ENCODE data around the gene RNF149.
"Not testable (repeated sequence)": the region's sequence is repeated elsewhere in the genome, so short reads cannot be mapped to it uniquely, and the experiment has no call there.

Gene RNF149

DNA sequence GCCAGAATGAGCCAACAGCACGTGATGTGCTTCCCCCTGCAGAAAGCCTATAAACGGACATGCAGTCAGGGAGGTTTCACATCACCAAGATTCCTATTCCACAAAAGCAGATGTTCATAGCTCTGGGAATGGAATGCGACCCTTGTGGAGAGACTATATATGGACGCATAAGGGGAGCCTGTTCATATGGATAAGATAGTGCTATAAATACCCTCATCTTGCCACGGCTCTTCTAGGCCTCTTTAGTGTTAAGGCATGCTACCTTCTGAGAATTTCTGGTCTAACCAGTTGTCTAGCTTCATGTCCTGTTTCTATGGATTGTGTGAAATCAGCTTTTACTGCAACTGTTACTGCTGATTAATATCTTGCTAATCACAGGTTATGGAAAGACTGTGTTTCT is 70.6 kb downstream of the RNF149 start:
- not testable (repeated sequence) for H3K9me3 Mint-ChIP-seq, H3K4me3 Mint-ChIP-seq

DNA sequence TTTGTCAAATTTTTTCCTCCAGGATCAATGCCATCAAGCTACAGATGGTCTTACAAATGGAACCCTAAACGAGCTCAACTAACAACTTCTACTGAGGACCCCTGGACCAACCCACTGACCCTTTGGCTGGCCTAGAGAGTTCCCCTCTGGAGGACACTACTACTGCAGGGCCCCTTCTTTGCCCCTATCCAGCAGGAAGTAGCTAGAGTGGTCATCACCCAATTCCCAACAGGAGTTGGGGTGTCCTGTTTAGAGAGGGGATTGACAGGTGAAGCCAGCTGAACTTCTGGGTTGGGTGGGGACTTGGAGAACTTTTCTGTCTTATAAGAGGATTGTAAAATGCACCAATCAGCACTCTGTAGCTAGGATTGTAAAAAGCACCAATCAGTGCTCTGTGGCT is 72.5 kb downstream of the RNF149 start:
- DNase-seq; H3K4me3 Mint-ChIP-seq; H3K27me3 Mint-ChIP-seq; H3K27ac Mint-ChIP-seq; H3K36me3 Mint-ChIP-seq (ENCODE audit: insufficient read depth); H3K4me1 Mint-ChIP-seq (ENCODE audit: low read depth in 2 of 2); H3K9me3 Mint-ChIP-seq; ATAC-seq (replicated peaks): not testable (repeated sequence)

More for the DNA sequence above, 70.6 kb downstream of the RNF149 start:
- H3K4me1 Mint-ChIP-seq (ENCODE audit: low read depth in 2 of 2); DNase-seq; ATAC-seq (replicated peaks); H3K27me3 Mint-ChIP-seq; H3K36me3 Mint-ChIP-seq (ENCODE audit: insufficient read depth): not testable (repeated sequence)
- peak overlapping the region in 1 of 2 donors; percentile 52 for H3K27ac Mint-ChIP-seq

DNA sequence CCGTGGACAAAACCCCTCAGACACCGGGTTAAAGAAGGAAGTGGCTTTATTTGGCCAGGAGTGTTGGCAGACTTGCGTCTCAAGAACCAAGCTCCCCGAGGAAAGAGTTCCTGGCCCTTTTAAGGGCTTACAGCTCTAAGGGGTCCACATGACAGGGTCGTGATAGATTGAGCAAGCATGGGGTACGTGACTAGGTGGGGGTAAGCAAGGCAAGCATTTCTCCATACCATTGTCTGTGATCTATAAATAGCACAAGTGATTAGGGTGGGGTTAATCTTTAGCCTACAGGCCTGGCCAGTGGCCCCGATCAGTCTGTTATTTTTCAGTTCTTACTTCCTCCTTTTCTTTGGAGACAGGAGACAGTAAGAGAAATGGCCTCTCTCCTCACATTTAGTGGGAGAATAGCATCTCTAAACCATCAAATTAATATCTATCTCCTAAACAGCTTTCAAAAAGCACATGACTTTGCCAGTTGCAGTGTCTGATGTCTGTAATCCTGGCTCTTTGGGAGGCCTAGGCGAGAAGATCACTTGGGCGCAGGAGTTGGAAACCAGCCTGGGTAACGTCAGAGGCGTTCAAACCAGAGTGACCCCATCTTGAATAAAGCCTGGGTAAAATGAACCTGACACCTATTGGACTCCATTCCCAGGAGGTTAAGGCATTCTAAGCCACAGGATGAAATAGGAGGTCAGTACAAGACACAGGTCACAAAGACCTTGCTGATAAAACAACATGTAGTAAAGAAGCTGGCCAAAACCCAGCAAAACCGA is 74.1 kb downstream of the RNF149 start:
- H3K4me3 Mint-ChIP-seq: no peak overlapping the region
- H3K4me1 Mint-ChIP-seq (ENCODE audit: low read depth in 2 of 2): no peaks in the 10 kb centered on the region
- no peaks in the 10 kb centered on the region for H3K9me3 Mint-ChIP-seq
- no peak for ATAC-seq (replicated peaks)
- DNase-seq: no peak
- H3K27me3 Mint-ChIP-seq: no peaks in the 10 kb centered on the region
- H3K36me3 Mint-ChIP-seq (ENCODE audit: insufficient read depth): no peaks in the 10 kb centered on the region
- no peak overlapping the region for H3K27ac Mint-ChIP-seq

DNA sequence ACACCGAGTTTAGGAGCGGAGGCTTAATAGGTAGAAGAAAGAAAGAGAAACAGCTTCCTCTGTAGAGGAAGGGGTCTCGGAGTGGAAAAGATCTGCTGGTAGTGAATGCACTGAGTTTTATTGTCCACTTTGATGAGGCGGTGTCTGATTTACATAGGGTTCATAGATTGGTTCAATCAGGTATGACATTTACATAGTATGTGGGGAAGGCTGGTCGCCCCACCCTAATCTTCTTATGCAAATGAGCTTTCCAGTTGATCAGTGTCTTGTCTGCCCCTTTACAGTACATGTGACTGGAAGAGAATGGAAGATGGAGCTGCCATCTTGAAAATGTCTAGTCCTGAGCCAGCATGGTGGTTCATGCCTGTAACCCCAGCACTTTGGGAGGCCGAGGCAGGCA is 75.7 kb downstream of the RNF149 start:
- no peak for DNase-seq
- H3K36me3 Mint-ChIP-seq (ENCODE audit: insufficient read depth): no peaks in the 10 kb centered on the region

DNA sequence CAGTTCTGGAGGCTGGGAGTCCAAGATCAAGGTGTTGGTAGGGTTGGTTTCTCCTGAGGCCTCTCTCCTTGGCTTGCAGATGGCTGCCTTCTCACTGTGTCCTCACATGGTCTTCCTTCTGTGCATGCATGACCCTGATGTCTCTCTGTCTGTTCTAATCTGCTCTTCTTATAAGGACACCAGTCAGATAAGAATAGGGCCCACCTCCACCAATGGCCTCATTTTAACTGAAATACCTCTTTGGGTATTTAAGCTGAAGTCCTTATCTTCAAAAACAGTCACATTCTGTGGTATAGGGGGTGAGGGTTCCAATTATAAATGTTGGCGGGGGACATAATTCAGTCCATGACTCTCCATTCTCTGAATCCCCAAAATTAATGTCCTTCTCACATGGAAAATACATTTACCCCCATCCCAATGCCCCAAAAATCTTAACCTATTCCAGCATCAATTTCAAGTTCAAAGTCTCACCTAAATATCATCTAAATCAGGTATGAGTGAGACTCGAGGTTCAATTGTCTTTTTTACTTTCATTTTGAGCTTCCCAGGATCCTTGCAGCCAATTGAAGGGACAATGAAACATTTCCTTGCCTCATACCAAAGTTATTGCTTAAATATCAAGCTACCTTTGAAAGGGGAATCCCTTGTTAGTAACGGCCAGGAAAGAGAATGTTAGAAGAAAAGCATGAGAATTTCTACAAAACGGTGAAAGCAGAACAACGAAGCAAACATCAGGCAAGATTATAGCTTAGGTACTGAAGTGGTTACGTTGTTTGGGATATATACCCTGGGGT is 76.4 kb downstream of the RNF149 start:
- Mint-ChIP-seq H3K27me3 (no peaks in the 10 kb centered on the region), H3K9me3 (no peaks in the 10 kb centered on the region), H3K27ac (no peak overlapping the region), H3K36me3 (ENCODE audit: insufficient read depth) (no peaks in the 10 kb centered on the region), H3K4me3 (no peak overlapping the region), H3K4me1 (ENCODE audit: low read depth in 2 of 2) (no peaks in the 10 kb centered on the region)
- ATAC-seq (replicated peaks) (no peak), DNase-seq (no peak)

More for the DNA sequence above, 75.7 kb downstream of the RNF149 start:
- Mint-ChIP-seq H3K9me3 (no peaks in the 10 kb centered on the region), H3K4me1 (ENCODE audit: low read depth in 2 of 2) (no peaks in the 10 kb centered on the region), H3K27ac (no peak overlapping the region), H3K4me3 (no peak overlapping the region), H3K27me3 (no peaks in the 10 kb centered on the region)
- no peak for ATAC-seq (replicated peaks)

DNA sequence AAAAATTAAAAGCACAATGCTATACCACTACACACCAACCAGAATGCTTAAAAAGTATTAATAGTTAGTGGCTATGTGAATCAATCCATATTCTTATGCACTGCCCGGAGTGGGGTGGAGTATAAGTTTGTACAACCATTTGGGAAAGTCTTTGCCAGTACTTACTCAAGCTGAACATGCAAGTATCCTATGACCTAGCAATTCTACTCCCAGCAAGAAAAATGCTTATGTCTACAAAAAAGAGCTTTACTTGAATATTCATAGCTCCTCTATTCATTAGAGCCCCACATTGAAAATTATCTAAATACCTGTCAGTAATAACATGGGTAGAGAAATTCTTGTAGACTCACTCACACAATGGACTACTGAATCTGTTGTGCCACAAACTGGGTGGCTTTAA is 77.3 kb downstream of the RNF149 start:
- ATAC-seq (replicated peaks): no peak
- no peaks in the 10 kb centered on the region for H3K27me3 Mint-ChIP-seq
- no peak overlapping the region for H3K4me3 Mint-ChIP-seq
- no peak for DNase-seq
- H3K27ac Mint-ChIP-seq: no peak overlapping the region
- no peaks in the 10 kb centered on the region for H3K4me1 Mint-ChIP-seq (ENCODE audit: low read depth in 2 of 2)
- H3K36me3 Mint-ChIP-seq (ENCODE audit: insufficient read depth): no peaks in the 10 kb centered on the region
- H3K9me3 Mint-ChIP-seq: no peaks in the 10 kb centered on the region

DNA sequence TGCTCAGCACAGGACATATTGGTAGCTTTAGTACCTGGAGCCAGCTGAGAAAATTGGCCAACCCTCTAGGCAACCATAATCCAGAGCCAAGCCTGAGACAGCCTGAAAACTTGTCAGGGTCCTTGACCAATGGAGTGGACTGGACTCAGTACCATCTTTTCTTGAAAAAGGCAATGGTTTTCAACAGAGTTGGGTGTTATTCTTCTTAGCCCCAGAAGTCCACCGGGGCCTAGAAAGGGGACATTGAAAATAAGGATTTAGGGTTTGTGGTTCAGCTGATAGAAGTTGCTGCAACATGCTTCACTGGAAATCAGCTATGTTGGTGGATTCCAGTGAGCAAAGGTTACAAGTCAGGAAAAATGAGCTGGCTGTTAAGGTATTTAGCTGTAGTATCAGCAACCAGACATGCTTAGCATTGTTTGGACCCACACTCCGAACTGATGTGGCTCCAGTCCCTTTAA is 77.9 kb downstream of the RNF149 start:
- no peak for ATAC-seq (replicated peaks)
- no peaks in the 10 kb centered on the region for H3K27me3 Mint-ChIP-seq
- no peaks in the 10 kb centered on the region for H3K4me1 Mint-ChIP-seq (ENCODE audit: low read depth in 2 of 2)
- H3K36me3 Mint-ChIP-seq (ENCODE audit: insufficient read depth): no peaks in the 10 kb centered on the region
- H3K27ac Mint-ChIP-seq: no peak overlapping the region
- no peaks in the 10 kb centered on the region for H3K9me3 Mint-ChIP-seq
- H3K4me3 Mint-ChIP-seq: no peak overlapping the region
- no peak for DNase-seq
